ENCODE measurements around the gene CYB5RL.

GRCh38 chr1:54191525-54191924 is 8.3 kb downstream of the CYB5RL start:
- no peak for TF ChIP-seq TCF12 (IDR thresholded peaks at IDR 0.05)
- TF ChIP-seq TCF12 (CRISPR knock-in tag; IDR thresholded peaks at IDR 0.05), result no peak
- no peak for TF ChIP-seq ZNF260 (CRISPR knock-in tag; IDR thresholded peaks at IDR 0.05; ENCODE audit: borderline replicate concordance, low read depth)
- TF ChIP-seq POLR2A (IDR thresholded peaks at IDR 0.05; ENCODE audit: insufficient read depth in 1 of 2, low read depth in 2 of 2, low read length in 2 of 2), result no peak
- no peak for TF ChIP-seq CEBPB (IDR thresholded peaks at IDR 0.05; ENCODE audit: borderline replicate concordance, low read depth, low read length)
- no peak for TF ChIP-seq ADNP (CRISPR knock-in tag; IDR thresholded peaks at IDR 0.05)
- TF ChIP-seq MAZ (IDR thresholded peaks at IDR 0.05; ENCODE audit: borderline replicate concordance, low read depth, low read length), result no peak
- TF ChIP-seq MAZ (CRISPR knock-in tag; IDR thresholded peaks at IDR 0.05; ENCODE audit: low read depth), result no peak
- no peak for TF ChIP-seq HNF4G (IDR thresholded peaks at IDR 0.05; ENCODE audit: borderline replicate concordance, low read depth, low read length)
- no peak for TF ChIP-seq HNF4G (CRISPR knock-in tag; IDR thresholded peaks at IDR 0.05; ENCODE audit: borderline replicate concordance, low read depth)
- TF ChIP-seq CTCF (CRISPR knock-in tag; IDR thresholded peaks at IDR 0.05), result no peak
